ENCODE results near the gene SPRR2B. TPM values are rescaled to one million over a fixed set of nuclear protein-coding genes. Genes with fewer than 3 reads are reported as not detected.
"Not testable (repeated sequence)": the region's sequence is repeated elsewhere in the genome, so short reads cannot be mapped to it uniquely, and the experiment has no call there.

SPRR2B gene
- total and polyA plus RNA-seq, 10 of the 15 experiments (the other 5 are each of a cell fraction or from before 2014, with no cell fraction given): not detected

DNA sequence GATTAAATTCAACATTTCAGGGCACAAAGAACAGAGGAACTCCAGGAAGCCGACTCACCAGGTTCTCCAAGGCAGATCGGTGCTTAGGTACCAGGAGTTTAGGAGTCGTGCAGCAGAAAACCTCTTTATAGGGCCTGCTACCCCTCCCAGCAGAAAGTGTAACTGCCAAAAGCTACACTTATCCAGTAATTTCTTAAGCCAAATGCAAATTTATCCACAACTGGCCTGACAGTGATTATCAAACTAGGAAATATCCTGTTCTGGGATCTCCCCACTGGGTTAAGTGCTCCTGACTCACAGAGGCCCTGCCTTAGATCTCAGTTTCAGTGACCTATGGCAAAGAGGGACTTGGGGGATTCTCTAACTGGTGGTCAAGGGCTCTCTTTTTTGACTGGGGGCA lies 42.0 kb upstream of the SPRR2B start, which contains the start of gene SPRR2F:
SPRR2F (minus strand) TSS at position 101 of the 400 bp plus-strand sequence. CDS start 783 bp downstream, outside the sequence.
- ChIA-PET POLR2A (no interaction called here), SMC1A (ENCODE audit: uncharacterized antibody, unreplicated experiment) (no interaction called here), RAD21 (ENCODE audit: unreplicated experiment) (no interaction called here), CTCF (no interaction called here)
- Histone ChIP-seq H3K4me1 (ENCODE audit: control insufficient read depth, insufficient read depth, low read length) (no peaks in the 10 kb centered on the region), H3K9me3 (replicated peaks; ENCODE audit: control insufficient read depth, insufficient read depth, low read length) (no peaks in the 10 kb centered on the region), H3K27ac (ENCODE audit: control insufficient read depth, insufficient read depth) (no peak within 1 kb of the TSS), H4K20me1 (ENCODE audit: control insufficient read depth, insufficient read depth) (no peaks in the 10 kb centered on the region), H3K36me3 (ENCODE audit: control insufficient read depth in 2 of 2, insufficient read depth in 2 of 2, low read length in 1 of 2) (no peaks in the 10 kb centered on the region), H3K9ac (ENCODE audit: control insufficient read depth, insufficient read depth, low read length) (no peak within 1 kb of the TSS), H3K27me3 (replicated peaks in 1 of 2; ENCODE audit: control insufficient read depth in 2 of 2, insufficient read depth in 2 of 2, low read length in 1 of 2) (no peaks in the 10 kb centered on the region), H3K79me2 (ENCODE audit: control insufficient read depth, insufficient read depth, low read length) (no peaks in the 10 kb centered on the region), H3K4me2 (ENCODE audit: control insufficient read depth, insufficient read depth) (no peak within 1 kb of the TSS), H2AFZ (ENCODE audit: control insufficient read depth, low read depth, low read length) (no peak within 1 kb of the TSS), H3K4me3 (no peak within 1 kb of the TSS)
- DNase-seq (ENCODE audit: low read depth, low spot score): no peak
- no peak for FAIRE-seq
- ATAC-seq: no peak
- BruUV-seq (replicated peaks): no TSS peak
- no peak for TF ChIP-seq ZNF622 (IDR thresholded peaks at IDR 0.05)
- TF ChIP-seq ATF7 (IDR thresholded peaks at IDR 0.05; ENCODE audit: low read depth): no peak
- TF ChIP-seq, protein P1, sequence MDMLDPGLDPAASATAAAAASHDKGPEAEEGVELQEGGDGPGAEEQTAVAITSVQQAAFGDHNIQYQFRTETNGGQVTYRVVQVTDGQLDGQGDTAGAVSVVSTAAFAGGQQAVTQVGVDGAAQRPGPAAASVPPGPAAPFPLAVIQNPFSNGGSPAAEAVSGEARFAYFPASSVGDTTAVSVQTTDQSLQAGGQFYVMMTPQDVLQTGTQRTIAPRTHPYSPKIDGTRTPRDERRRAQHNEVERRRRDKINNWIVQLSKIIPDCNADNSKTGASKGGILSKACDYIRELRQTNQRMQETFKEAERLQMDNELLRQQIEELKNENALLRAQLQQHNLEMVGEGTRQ (IDR thresholded peaks at IDR 0.05; ENCODE audit: borderline replicate concordance, low read depth, low read length): no peak
- no peak for TF ChIP-seq ZNF274 (IDR thresholded peaks at IDR 0.05; ENCODE audit: insufficient read depth, insufficient read length)
- TF ChIP-seq ZNF384 (IDR thresholded peaks at IDR 0.05; ENCODE audit: borderline replicate concordance, low read depth, low read length): no peak
- TF ChIP-seq RUNX3 (IDR thresholded peaks at IDR 0.05; ENCODE audit: low read length): no peak
- no peak for TF ChIP-seq STAT3 (IDR thresholded peaks at IDR 0.05; ENCODE audit: low read depth, low read length)
- TF ChIP-seq GATAD2B (conservative IDR thresholded peaks at IDR 0.05; ENCODE audit: low read depth): no peak
- no peak for TF ChIP-seq RBBP5 (conservative IDR thresholded peaks at IDR 0.05)
- no peak for TF ChIP-seq TARDBP (IDR thresholded peaks at IDR 0.05; ENCODE audit: borderline replicate concordance)
- TF ChIP-seq LARP7 (IDR thresholded peaks at IDR 0.05): no peak
- no peak for TF ChIP-seq NR2F1 (conservative IDR thresholded peaks at IDR 0.05)
- TF ChIP-seq HCFC1 (IDR thresholded peaks at IDR 0.05; ENCODE audit: low read length): no peak
- TF ChIP-seq SREBF2 (IDR thresholded peaks at IDR 0.05; ENCODE audit: low read length): no peak
- no peak for TF ChIP-seq BHLHE40 (IDR thresholded peaks at IDR 0.05; ENCODE audit: borderline replicate concordance in 1 of 2, low read depth in 2 of 2, low read length in 1 of 2)
- no peak for TF ChIP-seq FOXM1 (IDR thresholded peaks at IDR 0.05; ENCODE audit: low read depth, low read length)
- TF ChIP-seq IRF4 (IDR thresholded peaks at IDR 0.05; ENCODE audit: low read depth, low read length): no peak
- no peak for TF ChIP-seq ETV6 (conservative IDR thresholded peaks at IDR 0.05 in 1 of 2, IDR thresholded peaks at IDR 0.05 in 1 of 2; ENCODE audit: borderline replicate concordance in 1 of 2, low read depth in 1 of 2)
- WGBS (ENCODE audit: insufficient coverage, insufficient replicate concordance, low lambda C conversion rate, missing lambda C conversion rate): 30% methylated on average over 3 of the region's 3 CpGs
- in situ Hi-C loops (cut with MboI): no loop called here
- intact Hi-C loops (cut with micrococcal nuclease; ENCODE audit: unreplicated experiment): no loop called here

DNA sequence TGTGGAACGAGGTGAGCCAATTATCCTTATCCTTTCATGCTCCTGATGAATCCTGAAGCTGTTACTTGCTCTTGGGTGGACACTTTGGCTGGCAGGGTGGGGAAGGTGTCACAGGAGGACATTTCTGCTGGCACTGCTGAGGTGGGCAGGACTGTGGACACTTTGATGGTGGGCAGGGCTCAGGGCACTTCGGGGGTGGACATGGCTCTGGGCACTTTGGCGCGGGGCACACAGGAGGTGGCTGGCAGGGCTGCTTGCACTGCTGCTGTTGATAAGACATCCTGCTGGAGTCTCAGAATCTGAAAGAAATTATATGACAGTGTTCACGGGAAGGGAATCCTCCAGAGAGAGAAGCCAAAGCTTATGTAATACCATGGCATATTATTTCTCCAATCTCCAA lies 41.0 kb upstream of the SPRR2B start:
- H3K4me1 ChIP-seq (ENCODE audit: control insufficient read depth, insufficient read depth, low read length); H3K9ac ChIP-seq (ENCODE audit: control insufficient read depth, insufficient read depth, low read length); POLR2A ChIA-PET; SMC1A ChIA-PET (ENCODE audit: uncharacterized antibody, unreplicated experiment); H4K20me1 ChIP-seq (ENCODE audit: control insufficient read depth, insufficient read depth); intact Hi-C loops (cut with micrococcal nuclease; ENCODE audit: unreplicated experiment); RAD21 ChIA-PET (ENCODE audit: unreplicated experiment); H3K9me3 ChIP-seq (replicated peaks; ENCODE audit: control insufficient read depth, insufficient read depth, low read length); DNase-seq (ENCODE audit: low read depth, low spot score); H3K79me2 ChIP-seq (ENCODE audit: control insufficient read depth, insufficient read depth, low read length); H2AFZ ChIP-seq (ENCODE audit: control insufficient read depth, low read depth, low read length); ATAC-seq; H3K4me3 ChIP-seq; H3K27ac ChIP-seq (ENCODE audit: control insufficient read depth, insufficient read depth); CTCF ChIA-PET; FAIRE-seq; BruUV-seq (replicated peaks); H3K36me3 ChIP-seq (ENCODE audit: control insufficient read depth in 2 of 2, insufficient read depth in 2 of 2, low read length in 1 of 2); H3K27me3 ChIP-seq (replicated peaks in 1 of 2; ENCODE audit: control insufficient read depth in 2 of 2, insufficient read depth in 2 of 2, low read length in 1 of 2); in situ Hi-C loops (cut with MboI); H3K4me2 ChIP-seq (ENCODE audit: control insufficient read depth, insufficient read depth): not testable (repeated sequence)
- 39% methylated on average over 5 of the region's 5 CpGs for WGBS (ENCODE audit: insufficient coverage, insufficient replicate concordance, low lambda C conversion rate, missing lambda C conversion rate)
